CD14-positive monocyte (primary cell): ENCODE results near the gene ZDHHC14. TPM values are rescaled to one million over a fixed set of nuclear protein-coding genes. Genes with fewer than 3 reads are reported as not detected.

Experiments
- DNase-seq, 3 donors: peaks; one replicate each; pipeline ENCODE4 v3.0.0-alpha.2; 2011 to 2022
- H2AFZ ChIP-seq: 2 replicates; pipeline ENCODE4 v1.6.0; 2012; ENCODE audit warnings: mild to moderate bottlenecking, low read depth, low read length, inconsistent platforms; ENCODE audit not compliant: insufficient read depth, poor library complexity, severe bottlenecking
- H3K27ac ChIP-seq, 2 donors: 1 replicate in 1 of 2; 2 replicates in 1 of 2; pipeline ENCODE4 v1.5.1; 2012 to 2013; ENCODE audit warnings: low read length in 2 of 2, control low read depth in 1 of 2, inconsistent platforms in 1 of 2, low read depth in 1 of 2, mild to moderate bottlenecking in 1 of 2
- H3K27me3 ChIP-seq, 2 donors: one replicate each; pipeline versions ENCODE4 v1.6.0 to v1.6.1; 2011 to 2013; ENCODE audit warnings: low read length in 2 of 2; ENCODE audit not compliant: control insufficient read depth in 2 of 2, insufficient read depth in 2 of 2
- H3K36me3 ChIP-seq, 2 donors: replicated peaks in 1 of 2; 1 replicate in 1 of 2; 2 replicates in 1 of 2; pipeline versions ENCODE4 v1.5.1 to v1.6.1; 2012 to 2013; ENCODE audit warnings: low read length in 2 of 2, control low read depth in 1 of 2, inconsistent platforms in 1 of 2, mild to moderate bottlenecking in 1 of 2; ENCODE audit not compliant: insufficient read depth in 2 of 2, control insufficient read depth in 1 of 2
- H3K4me1 ChIP-seq, 2 donors: 1 replicate in 1 of 2; 2 replicates in 1 of 2; pipeline versions ENCODE4 v1.5.1 to v1.6.1; 2012 to 2013; ENCODE audit warnings: low read length in 2 of 2, control low read depth in 1 of 2, inconsistent platforms in 1 of 2, mild to moderate bottlenecking in 1 of 2, moderate library complexity in 1 of 2; ENCODE audit not compliant: insufficient read depth in 2 of 2, control insufficient read depth in 1 of 2
- H3K4me2 ChIP-seq: replicated peaks from 2 replicates; pipeline ENCODE3; 2012; ENCODE audit warnings: low read length, moderate library complexity, mild to moderate bottlenecking; ENCODE audit not compliant: poor library complexity, severe bottlenecking; ENCODE audit errors: extremely low read depth
- H3K4me3 ChIP-seq, 3 experiments: fragments of 200-600 bp in 1 of 3; sonication (generic) in 1 of 3; replicated peaks in 1 of 3; 1 replicate in 2 of 3; 2 replicates in 1 of 3; pipeline ENCODE4 v1.5.1; 2011 to 2013; ENCODE audit warnings: low read length in 3 of 3, mild to moderate bottlenecking in 3 of 3, control low read depth in 2 of 3, low read depth in 2 of 3, inconsistent platforms in 1 of 3, moderate library complexity in 1 of 3
- H3K79me2 ChIP-seq: 2 replicates; pipeline ENCODE4 v1.6.0; 2012; ENCODE audit warnings: mild to moderate bottlenecking, control low read depth, inconsistent platforms, low read length, moderate library complexity; ENCODE audit not compliant: insufficient read depth
- H3K9ac ChIP-seq: 2 replicates; pipeline ENCODE4 v1.6.0; 2017; ENCODE audit warnings: low read length, mild to moderate bottlenecking; ENCODE audit not compliant: insufficient read depth, poor library complexity, severe bottlenecking
- H3K9me3 ChIP-seq, 2 donors: replicated peaks in 1 of 2; 1 replicate in 1 of 2; 2 replicates in 1 of 2; pipeline versions ENCODE4 v1.5.1 to v1.6.1; 2012 to 2013; ENCODE audit warnings: low read length in 2 of 2, control low read depth in 1 of 2; ENCODE audit not compliant: control insufficient read depth in 1 of 2, insufficient read depth in 1 of 2
- H4K20me1 ChIP-seq: 2 replicates; pipeline ENCODE4 v1.6.0; 2012; ENCODE audit warnings: mild to moderate bottlenecking, low read length, control low read depth, moderate library complexity; ENCODE audit not compliant: insufficient read depth
- H3K27ac Mint-ChIP-seq, 7 donors: one replicate each; pipeline ENCODE4 v1.8.0; 2020; ENCODE audit warnings: mild to moderate bottlenecking in 7 of 7, mixed read lengths in 7 of 7, moderate library complexity in 6 of 7, inconsistent platforms in 2 of 7
- H3K27me3 Mint-ChIP-seq, 3 donors: one replicate each; pipeline ENCODE4 v1.8.0; 2021 to 2022; ENCODE audit warnings: low read depth in 3 of 3, mild to moderate bottlenecking in 3 of 3, mixed read lengths in 3 of 3, moderate library complexity in 3 of 3, inconsistent platforms in 1 of 3
- H3K36me3 Mint-ChIP-seq, 2 donors: one replicate each; pipeline ENCODE4 v1.8.0; 2020; ENCODE audit warnings: mixed read lengths in 2 of 2, inconsistent platforms in 1 of 2, mild to moderate bottlenecking in 1 of 2
- H3K4me1 Mint-ChIP-seq: one replicate; pipeline ENCODE4 v1.8.0; 2020; ENCODE audit warnings: mild to moderate bottlenecking, mixed read lengths
- H3K4me3 Mint-ChIP-seq, 2 donors: one replicate each; pipeline ENCODE4 v1.8.0; 2020; ENCODE audit warnings: mild to moderate bottlenecking in 2 of 2, mixed read lengths in 2 of 2, moderate library complexity in 1 of 2
- H3K9me3 Mint-ChIP-seq, 7 donors: one replicate each; pipeline ENCODE4 v1.8.0; 2020 to 2022; ENCODE audit warnings: mixed read lengths in 7 of 7, mild to moderate bottlenecking in 6 of 7, moderate library complexity in 6 of 7, inconsistent platforms in 2 of 7
- WGBS: methylation state at CpG from one replicate; pipeline ENCODE4 v1.1.5; 2013; ENCODE audit warnings: missing lambda C conversion rate; ENCODE audit not compliant: insufficient coverage; 5-methylcytosine and 5-hydroxymethylcytosine counted together
- intact Hi-C, 2 donors: fragments of 100-400 bp; cut with micrococcal nuclease; formaldehyde crosslinking; loops; one replicate each; pipeline versions ENCODE4 v1.15.0 to v1.15.1; 2023
- polyA plus RNA-seq, 3 donors: library from polyadenylated mRNA; depleted of rRNA in 1 of 3; unstranded in 2 of 3; stranded (reverse) in 1 of 3; fragments of 300-500 nt in 2 of 3; fragments of >200 nt in 1 of 3; fragmentation: Illumina TruSeq in 2 of 3; gene quantifications; 1 replicate in 2 of 3; 2 replicates in 1 of 3; pipeline ENCODE4 v1.2.3, GENCODE V29; 2012 to 2021
- TF ChIP-seq, protein P1 (sequence below): fragments of 200-600 bp; IDR thresholded peaks from one replicate; pipeline ENCODE4 v1.8.0; 2022; ENCODE audit warnings: antibody characterized with exemption, mild to moderate bottlenecking

The ZDHHC14 gene
- polyA plus RNA-seq, 3 donors: 0.30 to 1.7 (median 0.93) TPM

DNA sequence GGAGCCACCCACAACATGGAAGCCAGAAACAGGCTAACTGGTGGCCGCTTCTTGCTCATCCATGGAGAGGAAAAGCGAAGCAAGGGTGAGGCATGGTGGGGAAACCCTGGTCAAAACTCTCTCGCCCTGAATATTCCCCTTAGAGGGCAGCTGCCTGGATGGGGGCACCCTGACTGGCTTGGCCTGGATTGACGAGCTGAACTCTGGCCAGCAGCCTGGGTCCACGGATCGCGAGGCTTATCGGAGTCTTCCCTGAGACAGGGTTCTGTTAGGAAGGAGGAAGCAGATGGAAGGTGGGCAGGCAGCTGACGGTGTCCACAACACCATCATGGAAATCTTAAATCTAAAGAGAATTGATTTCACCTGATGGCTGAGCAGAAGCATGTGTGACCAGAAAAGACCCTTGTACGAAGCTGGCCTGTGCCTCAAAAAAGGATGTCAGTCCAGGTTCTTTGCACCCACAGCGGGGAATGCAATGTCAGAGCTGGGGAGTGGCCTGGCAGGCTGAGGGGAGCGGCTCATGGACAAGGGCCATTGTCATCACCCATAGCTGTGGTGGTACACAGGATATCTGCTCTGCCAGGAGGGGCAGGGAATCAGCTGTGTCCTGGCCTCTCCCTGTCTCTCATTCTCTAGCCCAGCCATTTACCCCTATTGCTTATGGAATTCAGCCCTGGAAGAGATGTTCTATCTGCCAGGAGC lies 332.6 kb downstream of the ZDHHC14 start:
- H3K4me2 ChIP-seq: no peak overlapping the region
- Mint-ChIP-seq H3K4me3 (no peak overlapping the region), H3K27me3 (peaks cover 0 to 1% (median 1%) of the 10 kb centered on the region in 3 donors), H3K9me3 (no peaks in the 10 kb centered on the region), H3K27ac (no peak overlapping the region), H3K36me3 (no peaks in the 10 kb centered on the region), H3K4me1 (no peaks in the 10 kb centered on the region)
- H3K36me3 ChIP-seq: no peaks in the 10 kb centered on the region
- H2AFZ ChIP-seq: no peak overlapping the region
- no peaks in the 10 kb centered on the region for H3K79me2 ChIP-seq
- no peak overlapping the region for H3K27ac ChIP-seq
- intact Hi-C loops: no loop called here
- no peak overlapping the region for H3K9ac ChIP-seq
- H3K27me3 ChIP-seq: no peaks in the 10 kb centered on the region
- DNase-seq: no peak
- TF ChIP-seq, protein P1, sequence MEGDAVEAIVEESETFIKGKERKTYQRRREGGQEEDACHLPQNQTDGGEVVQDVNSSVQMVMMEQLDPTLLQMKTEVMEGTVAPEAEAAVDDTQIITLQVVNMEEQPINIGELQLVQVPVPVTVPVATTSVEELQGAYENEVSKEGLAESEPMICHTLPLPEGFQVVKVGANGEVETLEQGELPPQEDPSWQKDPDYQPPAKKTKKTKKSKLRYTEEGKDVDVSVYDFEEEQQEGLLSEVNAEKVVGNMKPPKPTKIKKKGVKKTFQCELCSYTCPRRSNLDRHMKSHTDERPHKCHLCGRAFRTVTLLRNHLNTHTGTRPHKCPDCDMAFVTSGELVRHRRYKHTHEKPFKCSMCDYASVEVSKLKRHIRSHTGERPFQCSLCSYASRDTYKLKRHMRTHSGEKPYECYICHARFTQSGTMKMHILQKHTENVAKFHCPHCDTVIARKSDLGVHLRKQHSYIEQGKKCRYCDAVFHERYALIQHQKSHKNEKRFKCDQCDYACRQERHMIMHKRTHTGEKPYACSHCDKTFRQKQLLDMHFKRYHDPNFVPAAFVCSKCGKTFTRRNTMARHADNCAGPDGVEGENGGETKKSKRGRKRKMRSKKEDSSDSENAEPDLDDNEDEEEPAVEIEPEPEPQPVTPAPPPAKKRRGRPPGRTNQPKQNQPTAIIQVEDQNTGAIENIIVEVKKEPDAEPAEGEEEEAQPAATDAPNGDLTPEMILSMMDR: no peak
- no peak overlapping the region for H3K4me3 ChIP-seq
- H3K9me3 ChIP-seq: no peaks in the 10 kb centered on the region
- WGBS: 95% methylated on average over 6 of the region's 12 CpGs
- H4K20me1 ChIP-seq: no peaks in the 10 kb centered on the region
- H3K4me1 ChIP-seq: no peaks in the 10 kb centered on the region

DNA sequence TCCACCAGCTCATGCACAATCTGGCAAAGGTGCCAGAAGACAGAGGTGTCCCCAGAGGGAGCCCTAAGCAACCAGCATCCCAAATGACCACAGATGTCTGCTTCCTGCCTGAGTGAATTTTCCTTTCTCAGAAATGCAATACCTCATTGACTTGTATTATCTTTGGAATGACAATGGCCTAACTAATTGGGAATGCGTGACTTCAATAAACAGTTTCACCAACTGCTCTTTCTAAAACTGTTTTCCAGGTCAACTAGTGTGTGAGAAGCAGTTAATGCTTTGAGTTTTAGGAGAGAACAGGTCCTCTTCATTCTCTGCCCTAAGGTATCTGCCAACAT lies 333.1 kb downstream of the ZDHHC14 start:
- no peaks in the 10 kb centered on the region for H3K9me3 ChIP-seq
- TF ChIP-seq, protein P1: no peak
- Mint-ChIP-seq H3K27ac (no peak overlapping the region), H3K9me3 (no peaks in the 10 kb centered on the region), H3K27me3 (peaks cover 0 to 1% (median 1%) of the 10 kb centered on the region in 3 donors), H3K4me3 (no peak overlapping the region), H3K36me3 (no peaks in the 10 kb centered on the region), H3K4me1 (no peaks in the 10 kb centered on the region)
- intact Hi-C loops: no loop called here
- H3K4me2 ChIP-seq: no peak overlapping the region
- H4K20me1 ChIP-seq: no peaks in the 10 kb centered on the region
- DNase-seq: no peak
- H3K4me3 ChIP-seq: no peak overlapping the region
- H3K27me3 ChIP-seq: no peaks in the 10 kb centered on the region
- no peaks in the 10 kb centered on the region for H3K36me3 ChIP-seq
- no peaks in the 10 kb centered on the region for H3K79me2 ChIP-seq
- no peak overlapping the region for H3K9ac ChIP-seq
- H3K27ac ChIP-seq: no peak overlapping the region
- no peak overlapping the region for H2AFZ ChIP-seq
- WGBS: no CpG with 5 or more reads among the region's 1 CpG
- no peaks in the 10 kb centered on the region for H3K4me1 ChIP-seq
